Neural cell (in vitro differentiated cells): ENCODE results near the gene ZNF804A. TPM values are rescaled to one million over a fixed set of nuclear protein-coding genes. Genes with fewer than 3 reads are reported as not detected.

Experiments
- H2AFZ ChIP-seq: fragments of 200-600, 300-800 bp; sonication (generic), shearing (Covaris generic); 2 replicates; pipeline ENCODE4 v1.6.0; 2014; ENCODE audit warnings: low read depth, mild to moderate bottlenecking, antibody characterized with exemption, low read length, moderate library complexity
- H3F3A ChIP-seq: fragments of 200-600 bp; shearing (Covaris generic); 2 replicates; pipeline ENCODE4 v1.6.1; 2016; ENCODE audit warnings: mild to moderate bottlenecking, moderate library complexity, mixed read lengths, antibody characterized with exemption, low read length; ENCODE audit not compliant: insufficient read depth, poor library complexity, severe bottlenecking
- H3K27ac ChIP-seq: fragments of 200-600, 300-800 bp; sonication (generic), shearing (Covaris generic); 2 replicates; pipeline ENCODE4 v1.5.1; 2014; ENCODE audit warnings: mild to moderate bottlenecking, low read length, moderate library complexity
- H3K27me3 ChIP-seq: fragments of 300-800, 200-600 bp; sonication (generic), shearing (Covaris generic); 2 replicates; pipeline ENCODE4 v1.6.0; 2014; ENCODE audit warnings: mild to moderate bottlenecking, low read depth, low read length, moderate library complexity; ENCODE audit not compliant: insufficient read depth
- H3K36me3 ChIP-seq: fragments of 300-800, 200-600 bp; sonication (generic), shearing (Covaris generic); 2 replicates; pipeline ENCODE4 v1.5.1; 2014; ENCODE audit warnings: mild to moderate bottlenecking, antibody characterized with exemption, low read length, moderate library complexity; ENCODE audit not compliant: insufficient read depth
- H3K4me2 ChIP-seq: fragments of 300-800, 200-600 bp; sonication (generic), shearing (Covaris generic); 2 replicates; pipeline ENCODE4 v1.6.0; 2014; ENCODE audit warnings: mild to moderate bottlenecking, low read length
- H3K4me3 ChIP-seq: fragments of 300-800, 200-600 bp; sonication (generic), shearing (Covaris generic); 2 replicates; pipeline ENCODE4 v1.5.1; 2014; ENCODE audit warnings: mild to moderate bottlenecking, low read length, moderate library complexity
- H3K79me2 ChIP-seq: fragments of 200-600 bp; shearing (Covaris generic); replicated peaks from 2 replicates; pipeline ENCODE4 v1.6.0; 2014; ENCODE audit warnings: mild to moderate bottlenecking, low read length, moderate library complexity; ENCODE audit not compliant: insufficient read depth
- H3K9ac ChIP-seq: fragments of 300-800, 200-600 bp; sonication (generic), shearing (Covaris generic); 2 replicates; pipeline ENCODE4 v1.6.1; 2016; ENCODE audit warnings: mild to moderate bottlenecking, low read length, mixed read lengths
- H3K9me2 ChIP-seq: fragments of 200-600 bp; shearing (Covaris generic); 2 replicates; pipeline ENCODE4 v1.6.1; 2016; ENCODE audit warnings: mild to moderate bottlenecking, low read length, mixed read lengths; ENCODE audit not compliant: insufficient read depth
- H3K9me3 ChIP-seq: fragments of 200-600, 300-800 bp; sonication (generic), shearing (Covaris generic); 2 replicates; pipeline ENCODE4 v1.6.1; 2016; ENCODE audit warnings: mild to moderate bottlenecking, mixed run types, low read length, moderate library complexity, mixed read lengths
- H4K20me1 ChIP-seq: fragments of 200-600 bp; shearing (Covaris generic); 2 replicates; pipeline ENCODE4 v1.6.1; 2016; ENCODE audit warnings: mild to moderate bottlenecking, mixed run types; ENCODE audit not compliant: insufficient read depth
- EP300 ChIP-seq: fragments of 450-650 bp; conservative IDR thresholded peaks from 2 replicates; pipeline ENCODE4 v1.6.1; 2014; ENCODE audit warnings: antibody characterized with exemption, mild to moderate bottlenecking, moderate library complexity; ENCODE audit not compliant: poor library complexity, severe bottlenecking
- EZH2 ChIP-seq: fragments of 200-600, 300-800 bp; shearing (Covaris generic), sonication (generic); IDR thresholded peaks from 2 replicates; pipeline ENCODE4 v1.6.1; 2014; ENCODE audit warnings: antibody characterized with exemption, low read length, borderline replicate concordance, mild to moderate bottlenecking; ENCODE audit not compliant: insufficient read depth, poor library complexity, severe bottlenecking
- MXI1 ChIP-seq: fragments of 450-650 bp; conservative IDR thresholded peaks from 2 replicates; pipeline ENCODE4 v1.6.1; 2014; ENCODE audit warnings: antibody characterized with exemption, mild to moderate bottlenecking; ENCODE audit not compliant: poor library complexity, severe bottlenecking
- POLR2AphosphoS5 ChIP-seq: IDR thresholded peaks from 2 replicates; pipeline ENCODE4 v1.6.1; 2012
- RAD21 ChIP-seq: fragments of 450-650 bp; conservative IDR thresholded peaks from 2 replicates; pipeline ENCODE4 v1.6.1; 2014; ENCODE audit warnings: antibody characterized with exemption, mild to moderate bottlenecking, moderate library complexity
- SMC3 ChIP-seq: fragments of 450-650 bp; conservative IDR thresholded peaks from 2 replicates; pipeline ENCODE4 v1.6.1; 2014; ENCODE audit warnings: antibody characterized with exemption, mild to moderate bottlenecking, moderate library complexity; ENCODE audit not compliant: poor library complexity
- TAF1 ChIP-seq: IDR thresholded peaks from 2 replicates; pipeline ENCODE4 v1.6.1; 2012; ENCODE audit warnings: low read depth
- polyA plus RNA-seq: library from polyadenylated mRNA; depleted of rRNA; stranded (reverse); fragments of >200 nt; gene quantifications from 2 replicates; pipeline ENCODE4 v1.2.3, GENCODE V29; 2014
- TF ChIP-seq, protein P1 (sequence below): IDR thresholded peaks from 2 replicates; pipeline ENCODE4 v1.6.1; 2012; ENCODE audit warnings: borderline replicate concordance
- TF ChIP-seq, protein P2 (sequence below): fragments of 450-650 bp; IDR thresholded peaks from 2 replicates; pipeline ENCODE4 v1.5.1; 2014; ENCODE audit warnings: antibody characterized with exemption, mild to moderate bottlenecking, moderate library complexity; ENCODE audit not compliant: poor library complexity, severe bottlenecking

The ZNF804A gene
- polyA plus RNA-seq, 1 donor from 2014 or later, result 2.7 TPM

DNA sequence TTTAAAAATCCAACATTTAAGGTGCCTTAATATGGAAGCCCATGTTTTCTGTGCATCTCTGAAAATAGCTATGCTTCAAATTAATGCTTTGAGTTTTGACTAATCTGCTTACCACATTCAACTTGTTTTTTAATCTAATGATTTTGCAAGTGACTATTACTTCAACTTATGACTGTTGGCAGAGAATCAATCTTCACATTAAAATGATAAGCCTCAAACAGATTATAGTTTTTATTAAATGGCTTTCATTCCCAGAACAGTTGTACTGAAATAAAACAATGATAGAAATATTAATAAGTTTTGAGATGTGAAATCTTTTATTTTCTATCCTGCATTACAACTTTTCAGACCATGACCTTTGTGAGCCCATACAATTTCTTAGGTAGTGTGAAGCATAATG lies 347.5 kb downstream of the ZNF804A start:
- Histone ChIP-seq H3K9me3 (no peaks in the 10 kb centered on the region), H3F3A (no peaks in the 10 kb centered on the region), H3K9ac (no peak overlapping the region), H2AFZ (no peak overlapping the region), H3K4me3 (no peak overlapping the region), H3K27ac (no peak overlapping the region), H3K9me2 (no peaks in the 10 kb centered on the region), H3K4me2 (no peak overlapping the region), H3K79me2 (no peaks in the 10 kb centered on the region), H4K20me1 (no peaks in the 10 kb centered on the region), H3K36me3 (no peaks in the 10 kb centered on the region), H3K27me3 (no peaks in the 10 kb centered on the region)
- TF ChIP-seq RAD21 (no peak), EP300 (no peak), TAF1 (no peak), SMC3 (no peak), MXI1 (no peak), POLR2AphosphoS5 (no peak), EZH2 (no peak)
- TF ChIP-seq, protein P1, sequence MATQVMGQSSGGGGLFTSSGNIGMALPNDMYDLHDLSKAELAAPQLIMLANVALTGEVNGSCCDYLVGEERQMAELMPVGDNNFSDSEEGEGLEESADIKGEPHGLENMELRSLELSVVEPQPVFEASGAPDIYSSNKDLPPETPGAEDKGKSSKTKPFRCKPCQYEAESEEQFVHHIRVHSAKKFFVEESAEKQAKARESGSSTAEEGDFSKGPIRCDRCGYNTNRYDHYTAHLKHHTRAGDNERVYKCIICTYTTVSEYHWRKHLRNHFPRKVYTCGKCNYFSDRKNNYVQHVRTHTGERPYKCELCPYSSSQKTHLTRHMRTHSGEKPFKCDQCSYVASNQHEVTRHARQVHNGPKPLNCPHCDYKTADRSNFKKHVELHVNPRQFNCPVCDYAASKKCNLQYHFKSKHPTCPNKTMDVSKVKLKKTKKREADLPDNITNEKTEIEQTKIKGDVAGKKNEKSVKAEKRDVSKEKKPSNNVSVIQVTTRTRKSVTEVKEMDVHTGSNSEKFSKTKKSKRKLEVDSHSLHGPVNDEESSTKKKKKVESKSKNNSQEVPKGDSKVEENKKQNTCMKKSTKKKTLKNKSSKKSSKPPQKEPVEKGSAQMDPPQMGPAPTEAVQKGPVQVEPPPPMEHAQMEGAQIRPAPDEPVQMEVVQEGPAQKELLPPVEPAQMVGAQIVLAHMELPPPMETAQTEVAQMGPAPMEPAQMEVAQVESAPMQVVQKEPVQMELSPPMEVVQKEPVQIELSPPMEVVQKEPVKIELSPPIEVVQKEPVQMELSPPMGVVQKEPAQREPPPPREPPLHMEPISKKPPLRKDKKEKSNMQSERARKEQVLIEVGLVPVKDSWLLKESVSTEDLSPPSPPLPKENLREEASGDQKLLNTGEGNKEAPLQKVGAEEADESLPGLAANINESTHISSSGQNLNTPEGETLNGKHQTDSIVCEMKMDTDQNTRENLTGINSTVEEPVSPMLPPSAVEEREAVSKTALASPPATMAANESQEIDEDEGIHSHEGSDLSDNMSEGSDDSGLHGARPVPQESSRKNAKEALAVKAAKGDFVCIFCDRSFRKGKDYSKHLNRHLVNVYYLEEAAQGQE, result no peak
- TF ChIP-seq, protein P2, sequence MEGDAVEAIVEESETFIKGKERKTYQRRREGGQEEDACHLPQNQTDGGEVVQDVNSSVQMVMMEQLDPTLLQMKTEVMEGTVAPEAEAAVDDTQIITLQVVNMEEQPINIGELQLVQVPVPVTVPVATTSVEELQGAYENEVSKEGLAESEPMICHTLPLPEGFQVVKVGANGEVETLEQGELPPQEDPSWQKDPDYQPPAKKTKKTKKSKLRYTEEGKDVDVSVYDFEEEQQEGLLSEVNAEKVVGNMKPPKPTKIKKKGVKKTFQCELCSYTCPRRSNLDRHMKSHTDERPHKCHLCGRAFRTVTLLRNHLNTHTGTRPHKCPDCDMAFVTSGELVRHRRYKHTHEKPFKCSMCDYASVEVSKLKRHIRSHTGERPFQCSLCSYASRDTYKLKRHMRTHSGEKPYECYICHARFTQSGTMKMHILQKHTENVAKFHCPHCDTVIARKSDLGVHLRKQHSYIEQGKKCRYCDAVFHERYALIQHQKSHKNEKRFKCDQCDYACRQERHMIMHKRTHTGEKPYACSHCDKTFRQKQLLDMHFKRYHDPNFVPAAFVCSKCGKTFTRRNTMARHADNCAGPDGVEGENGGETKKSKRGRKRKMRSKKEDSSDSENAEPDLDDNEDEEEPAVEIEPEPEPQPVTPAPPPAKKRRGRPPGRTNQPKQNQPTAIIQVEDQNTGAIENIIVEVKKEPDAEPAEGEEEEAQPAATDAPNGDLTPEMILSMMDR, result no peak

DNA sequence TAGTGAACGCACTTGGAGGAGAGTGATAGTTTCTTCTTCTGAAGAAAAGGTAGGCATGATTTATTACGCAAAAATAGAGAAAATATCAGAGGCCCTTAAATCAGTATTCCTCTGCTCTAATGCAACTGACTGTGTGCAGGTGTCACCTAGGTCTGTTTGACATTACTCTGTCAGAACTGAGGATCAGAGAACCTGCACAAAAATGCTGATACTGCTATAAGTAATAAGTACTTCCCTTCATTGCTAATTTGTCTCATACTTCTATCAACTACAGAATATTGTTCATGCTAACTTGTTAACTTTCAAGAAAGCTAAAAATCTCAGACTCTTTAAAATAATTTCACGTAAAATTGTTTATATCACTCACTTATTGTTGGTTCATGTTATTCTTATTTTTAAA lies 358.5 kb downstream of the ZNF804A start:
- no peaks in the 10 kb centered on the region for H3K9me2 ChIP-seq
- TF ChIP-seq EZH2, result no peak
- no peak for TF ChIP-seq RAD21
- no peak for TF ChIP-seq EP300
- H3K4me2 ChIP-seq, result no peak overlapping the region
- no peak overlapping the region for H3K27ac ChIP-seq
- H3K9me3 ChIP-seq, result no peaks in the 10 kb centered on the region
- H3K36me3 ChIP-seq, result no peaks in the 10 kb centered on the region
- no peak overlapping the region for H3K9ac ChIP-seq
- no peak overlapping the region for H2AFZ ChIP-seq
- H3F3A ChIP-seq, result no peaks in the 10 kb centered on the region
- H3K4me3 ChIP-seq, result no peak overlapping the region
- no peaks in the 10 kb centered on the region for H3K27me3 ChIP-seq
- H4K20me1 ChIP-seq, result no peaks in the 10 kb centered on the region
- no peaks in the 10 kb centered on the region for H3K79me2 ChIP-seq
